RCC 7860 (cell line): ENCODE measurements around the gene TBC1D21.
A peak's percentile ranks its signal among the peaks of the same experiment; 100 is the strongest.

Experiments
- DNase-seq: peaks from one replicate; pipeline ENCODE4 v3.0.0-alpha.2; 2015; ENCODE audit warnings: low spot score
- FAIRE-seq: peaks from 2 replicates; lab custom pipeline; 2012; peaks lifted over from hg19 to GRCh38; lab: Jason Lieb, UNC

TBC1D21 gene

DNA sequence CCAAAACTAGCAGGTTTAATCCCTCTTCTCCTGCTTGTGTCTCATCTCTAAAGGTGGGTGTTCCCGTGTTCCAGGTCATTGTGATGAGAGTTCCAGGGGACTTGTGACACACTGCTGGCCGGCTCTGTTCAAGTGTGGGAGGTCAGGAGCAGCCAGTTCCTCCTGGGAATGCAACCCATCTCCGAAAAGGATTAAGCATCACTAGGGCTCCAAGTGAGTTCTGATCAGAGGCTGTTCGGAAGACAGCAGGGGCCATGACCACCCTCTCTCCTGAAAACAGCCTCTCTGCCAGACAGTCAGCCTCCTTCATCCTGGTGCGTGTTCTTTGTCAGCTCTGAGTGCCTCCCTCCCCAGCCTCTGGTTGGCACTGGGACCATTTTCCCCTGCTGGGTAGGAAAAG lies at the start of gene TBC1D21:
TSS of gene TBC1D21 (plus strand) at position 109 of the 400 bp plus-strand sequence. CDS start at position 255, 146 bp downstream.
- no peak for FAIRE-seq
- no peak for DNase-seq

GRCh38 chr15:73826711-73827251 lies 46.6 kb upstream of the TBC1D21 start:
- DNase-seq: no peak
- no peak for FAIRE-seq

- no peak for DNase-seq
- no peak for FAIRE-seq
Observed at GRCh38 chr15:73829523-73829922, 43.8 kb upstream of the TBC1D21 start.

- FAIRE-seq (no peak), DNase-seq (no peak)
Observed at GRCh38 chr15:73832657-73833056, 40.7 kb upstream of the TBC1D21 start.

DNA sequence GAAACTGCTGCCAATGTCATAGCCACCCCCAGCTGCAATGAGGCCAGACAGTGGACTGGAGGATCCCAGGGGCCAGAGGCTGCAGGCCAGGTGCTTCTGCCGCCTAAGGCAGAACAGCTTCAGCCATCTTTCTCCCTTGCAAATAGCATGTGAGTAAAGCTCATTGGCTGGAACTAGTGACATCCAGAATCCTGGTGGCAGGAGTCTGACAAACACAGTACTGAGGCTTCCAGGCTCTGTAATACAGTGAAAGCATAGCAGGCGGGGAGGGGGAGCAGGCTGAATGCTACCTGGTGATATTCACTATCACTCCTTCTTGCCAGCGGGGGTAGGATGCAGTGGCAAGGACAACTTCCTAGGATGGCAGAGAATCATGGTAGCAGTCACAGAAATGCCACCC lies 36.5 kb upstream of the TBC1D21 start:
- FAIRE-seq (no peak), DNase-seq (no peak)

- no peak for FAIRE-seq
- DNase-seq: no peak
Observed at GRCh38 chr15:73838831-73839426, 34.4 kb upstream of the TBC1D21 start.

DNA sequence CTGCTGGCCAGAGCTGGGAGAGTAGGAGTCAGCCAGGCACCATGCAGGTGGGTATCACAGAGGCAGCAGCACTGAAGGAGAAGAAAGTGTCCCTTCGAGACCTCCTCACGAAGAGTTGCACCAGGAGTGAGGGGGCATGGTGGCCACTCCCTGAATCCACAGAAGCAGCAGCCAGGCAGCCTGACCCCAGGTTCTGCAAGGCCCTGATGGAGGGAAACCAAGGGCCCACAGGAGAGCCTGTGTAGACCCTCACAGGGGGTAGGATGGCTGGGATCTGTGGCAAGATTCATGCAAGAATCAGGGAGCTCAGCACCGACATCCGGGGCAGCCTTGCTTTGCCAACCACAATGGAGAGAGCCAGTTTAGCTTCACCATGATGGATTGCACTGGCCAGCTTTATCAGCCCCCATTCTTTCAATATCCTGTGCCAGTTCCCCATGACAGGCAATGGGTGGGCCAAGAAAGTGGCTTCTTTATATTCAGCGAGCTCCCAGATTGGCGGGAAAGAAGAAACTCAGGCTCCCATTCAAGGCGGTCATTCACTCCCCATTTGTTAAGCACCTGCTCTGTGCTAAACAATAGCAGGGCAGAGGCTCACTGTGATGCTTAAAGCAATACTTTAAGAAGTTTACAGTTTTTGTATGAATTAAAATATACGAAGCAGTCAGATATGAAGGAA lies 33.5 kb upstream of the TBC1D21 start:
- DNase-seq (no peak), FAIRE-seq (no peak)

DNA sequence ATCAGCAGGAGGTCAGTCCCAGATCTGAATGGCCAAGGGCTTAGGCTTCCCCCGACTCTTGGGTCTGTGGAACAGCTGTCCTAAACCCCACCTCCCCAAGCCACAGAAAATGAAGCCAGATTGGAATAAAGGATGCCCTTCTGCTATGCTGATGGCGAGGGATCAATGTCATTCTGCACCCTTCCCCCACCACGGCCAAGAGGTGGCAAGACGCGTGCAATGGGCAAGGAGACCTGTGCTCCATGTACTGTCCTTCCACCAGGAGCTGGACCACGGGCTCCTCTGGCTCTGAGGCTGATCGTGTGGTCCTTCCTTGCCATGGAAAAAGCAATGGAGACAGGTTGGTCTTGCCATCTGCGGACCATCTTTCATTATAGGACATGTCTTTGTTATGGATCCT lies 32.6 kb upstream of the TBC1D21 start:
- DNase-seq: no peak
- no peak for FAIRE-seq

DNA sequence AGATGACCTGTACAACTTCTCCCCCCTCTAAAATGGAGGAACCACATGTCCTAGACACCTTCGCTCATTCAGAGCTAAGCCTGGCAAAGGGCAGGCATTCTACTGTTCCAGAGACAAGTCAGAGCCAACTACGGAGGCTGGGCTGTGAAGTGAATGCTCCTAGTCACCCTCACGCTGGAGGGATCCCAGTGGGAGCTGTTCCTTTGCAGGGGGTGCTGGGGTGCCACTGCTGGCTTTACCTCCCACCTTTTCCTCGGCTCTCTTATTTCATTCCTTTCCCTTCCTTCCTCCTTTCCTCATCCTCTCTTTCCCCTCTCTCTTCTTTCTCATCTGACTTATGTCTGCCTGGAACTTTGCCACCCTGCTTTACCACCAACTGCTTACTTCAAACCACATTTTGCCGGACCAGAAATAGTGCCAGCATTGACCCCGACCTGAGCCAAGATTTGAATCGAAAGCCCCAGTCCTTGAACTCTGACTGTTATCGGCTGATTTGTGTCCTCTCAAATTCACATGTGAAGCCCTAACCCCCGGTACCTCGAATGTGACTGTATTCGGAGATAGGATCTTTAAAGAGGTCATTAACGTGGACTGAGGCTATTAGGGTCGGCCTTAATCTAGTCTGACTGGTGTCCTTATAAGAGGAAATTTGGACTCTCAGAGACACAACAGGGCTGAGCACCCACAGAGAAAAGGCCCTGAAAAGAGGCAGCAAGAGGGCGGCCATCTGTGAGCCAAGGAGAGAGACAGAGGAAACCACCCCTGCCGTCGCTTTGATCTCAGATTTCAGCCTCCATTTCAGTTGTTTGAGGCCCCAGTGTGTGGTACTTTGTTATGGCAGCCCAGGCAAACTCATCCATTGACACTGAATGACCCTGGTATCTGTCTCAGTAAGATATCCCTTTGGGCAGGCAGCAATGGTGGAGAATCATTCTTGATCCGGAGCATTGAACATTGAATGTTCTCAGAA lies 31.3 kb upstream of the TBC1D21 start:
- DNase-seq (no peak), FAIRE-seq (no peak)

- FAIRE-seq (no peak), DNase-seq (no peak)
Observed at GRCh38 chr15:73843787-73844186, 29.6 kb upstream of the TBC1D21 start.

DNA sequence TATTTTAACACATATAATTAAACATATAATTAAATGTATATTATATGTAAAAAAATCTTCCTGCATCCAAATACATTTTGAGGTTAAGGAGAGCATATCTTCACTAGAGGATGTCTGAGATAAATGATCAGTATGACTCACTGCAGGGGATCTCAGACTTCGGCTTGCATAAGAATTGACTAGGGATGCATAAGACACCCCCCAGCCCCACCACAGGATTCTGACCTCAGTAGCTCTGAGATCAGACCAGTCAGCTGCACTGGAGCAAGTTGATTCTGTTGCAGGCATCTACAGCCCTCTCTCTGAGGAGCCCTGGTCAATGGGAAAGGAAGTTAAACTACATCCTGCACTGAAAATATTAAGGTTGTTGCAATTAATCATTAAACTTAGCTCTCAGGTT lies 29.0 kb upstream of the TBC1D21 start:
- FAIRE-seq (no peak), DNase-seq (peak; percentile 9)

DNA sequence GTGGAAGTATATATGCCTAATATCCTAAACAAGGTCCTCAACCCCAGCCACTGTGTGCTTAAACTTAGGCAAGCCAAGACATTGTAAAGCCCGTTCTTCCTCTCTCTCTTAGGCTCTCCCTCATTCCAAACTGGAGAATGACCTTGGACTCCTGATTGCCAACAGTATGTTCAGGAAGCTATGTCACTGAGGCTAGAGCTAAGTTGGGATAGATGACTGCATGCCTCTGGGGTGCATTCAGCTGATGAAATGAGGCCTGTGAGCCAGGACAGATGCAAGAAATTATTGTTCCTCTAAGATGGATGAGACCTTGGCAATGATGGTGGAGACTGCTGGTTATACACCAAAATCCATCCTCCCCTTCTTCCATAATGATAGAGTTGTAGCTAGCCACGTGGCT lies 27.9 kb upstream of the TBC1D21 start:
- no peak for DNase-seq
- FAIRE-seq: no peak

DNA sequence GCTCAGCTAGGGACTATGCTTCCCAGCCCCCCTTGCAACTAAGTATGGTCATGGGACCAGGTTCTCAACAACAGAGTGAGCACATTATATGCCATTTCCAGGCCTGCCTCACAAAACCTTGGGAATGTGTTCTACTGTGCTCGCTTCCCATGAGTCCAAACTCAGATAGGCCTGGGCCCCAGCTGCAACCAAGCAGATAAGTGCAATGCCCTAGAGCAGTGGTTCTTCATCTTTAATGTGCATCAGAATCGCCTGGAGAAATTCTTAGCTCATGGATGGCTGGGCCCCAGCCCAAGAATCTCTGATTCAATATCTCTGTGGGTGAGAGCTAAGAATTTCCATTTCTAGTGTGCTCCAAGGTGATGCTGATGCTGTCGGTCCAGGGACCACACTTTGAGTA lies 27.5 kb upstream of the TBC1D21 start:
- DNase-seq: no peak
- no peak for FAIRE-seq

GRCh38 chr15:73849641-73850040 lies 23.7 kb upstream of the TBC1D21 start:
- no peak for DNase-seq
- no peak for FAIRE-seq

DNA sequence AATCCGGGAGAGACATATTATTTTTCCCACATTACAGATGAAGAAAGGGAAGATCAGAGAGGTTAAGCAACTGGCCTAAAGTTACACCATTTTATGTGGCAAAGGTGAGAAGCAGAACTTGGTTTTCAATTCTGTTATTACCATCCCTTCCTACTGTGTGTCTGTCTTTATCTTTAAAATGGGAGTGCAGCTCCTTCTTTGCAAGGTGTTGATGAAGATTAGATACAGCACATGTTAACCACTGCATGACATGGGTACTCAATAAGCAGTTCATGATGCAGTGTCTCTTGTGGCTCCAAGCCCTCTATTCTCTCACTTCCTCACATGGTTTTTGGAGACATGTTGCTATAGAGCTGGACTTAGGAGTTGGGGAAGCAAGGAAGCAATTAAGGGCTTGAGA lies 23.1 kb upstream of the TBC1D21 start:
- DNase-seq: no peak
- FAIRE-seq: no peak

DNA sequence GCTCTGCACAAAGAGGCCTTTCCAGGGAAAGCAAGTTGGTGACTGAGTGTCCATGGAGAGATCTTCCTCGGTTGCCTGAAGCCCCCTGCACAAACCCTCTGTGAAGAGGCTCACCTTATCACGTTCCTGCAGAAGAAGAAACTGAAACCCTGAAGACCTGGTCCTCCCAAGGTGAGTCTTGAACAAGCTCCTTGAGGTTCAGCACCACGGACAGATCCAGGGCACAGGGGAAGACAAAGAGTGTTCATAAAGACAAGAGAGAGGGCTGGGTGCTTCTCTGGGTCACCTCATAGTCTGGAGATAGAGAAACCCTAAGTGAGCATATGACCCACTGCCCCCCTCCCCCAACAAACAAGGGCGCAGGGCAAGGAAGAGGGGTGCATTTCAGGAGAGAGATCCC lies 21.7 kb upstream of the TBC1D21 start:
- peak; percentile 10 for DNase-seq
- no peak for FAIRE-seq

GRCh38 chr15:73852507-73852906 lies 20.9 kb upstream of the TBC1D21 start:
- FAIRE-seq (no peak), DNase-seq (no peak)

DNA sequence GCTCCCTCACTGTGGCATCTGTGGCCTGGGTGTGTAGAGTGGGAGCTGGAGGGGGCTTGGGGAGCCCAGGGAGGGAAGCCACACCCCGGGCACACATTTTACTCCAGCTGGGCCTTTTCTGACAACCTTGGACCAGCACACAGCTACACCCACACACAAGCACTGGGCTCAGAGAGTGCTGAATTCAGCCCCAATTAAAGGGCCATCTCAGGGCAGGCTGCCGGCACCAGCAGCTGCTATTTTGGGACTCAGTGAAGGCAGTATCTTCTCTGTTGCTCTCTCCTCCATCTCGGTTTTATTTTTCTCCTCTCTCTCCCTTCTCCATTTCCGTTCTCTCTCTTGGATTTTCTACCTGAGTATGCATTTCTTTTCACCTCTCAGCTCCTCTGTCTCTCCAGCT lies 19.1 kb upstream of the TBC1D21 start:
- no peak for FAIRE-seq
- DNase-seq: no peak

GRCh38 chr15:73856458-73857192 lies 16.7 kb upstream of the TBC1D21 start:
- no peak for DNase-seq
- no peak for FAIRE-seq

DNA sequence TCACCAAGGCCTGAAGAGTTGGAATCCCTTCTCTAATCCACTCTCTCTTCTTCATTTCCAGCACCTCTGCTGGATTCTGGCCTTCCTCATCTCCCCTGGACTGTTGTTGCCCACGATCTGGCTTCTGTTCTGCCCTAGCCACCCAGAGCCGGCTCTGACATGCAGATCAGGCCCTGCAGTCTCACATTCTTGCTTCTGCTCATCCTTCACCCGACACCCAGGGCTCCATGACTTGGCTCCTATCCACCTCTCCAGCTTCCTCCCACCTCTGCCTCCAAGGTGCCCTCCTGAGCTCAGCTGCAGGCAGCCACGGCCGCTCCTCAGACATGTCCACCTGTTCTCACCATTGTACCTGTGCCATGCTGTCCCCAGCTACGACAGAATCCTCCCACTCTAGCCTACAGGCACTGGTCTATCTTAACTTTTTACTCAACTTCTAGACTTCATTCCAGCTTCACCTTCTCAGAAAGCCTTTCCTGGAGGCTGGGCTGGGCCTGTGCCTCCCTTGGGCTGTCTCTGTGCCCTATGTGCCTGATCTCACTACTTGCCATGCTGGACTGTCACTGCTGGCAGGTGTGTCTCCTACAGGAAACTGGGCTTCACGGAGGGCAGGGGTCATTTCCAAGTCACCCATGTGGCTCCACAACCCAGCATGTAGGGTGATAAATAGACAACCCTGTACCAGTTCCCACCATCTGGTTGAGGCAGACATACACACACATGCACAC lies 16.0 kb upstream of the TBC1D21 start:
- no peak for DNase-seq

More for the DNA sequence above, 16.0 kb upstream of the TBC1D21 start:
- FAIRE-seq: no peak
